HG03139 (cell line): ENCODE results near the gene ZNF232.
"Not testable (repeated sequence)": the region's sequence is repeated elsewhere in the genome, so short reads cannot be mapped to it uniquely, and the experiment has no call there.

Experiments
- ATAC-seq: cut with Tn5 transposase; IDR thresholded peaks from one replicate; pipeline ENCODE4 v1.9.1; 2021; ENCODE audit not compliant: unreplicated experiment

ZNF232 gene

DNA sequence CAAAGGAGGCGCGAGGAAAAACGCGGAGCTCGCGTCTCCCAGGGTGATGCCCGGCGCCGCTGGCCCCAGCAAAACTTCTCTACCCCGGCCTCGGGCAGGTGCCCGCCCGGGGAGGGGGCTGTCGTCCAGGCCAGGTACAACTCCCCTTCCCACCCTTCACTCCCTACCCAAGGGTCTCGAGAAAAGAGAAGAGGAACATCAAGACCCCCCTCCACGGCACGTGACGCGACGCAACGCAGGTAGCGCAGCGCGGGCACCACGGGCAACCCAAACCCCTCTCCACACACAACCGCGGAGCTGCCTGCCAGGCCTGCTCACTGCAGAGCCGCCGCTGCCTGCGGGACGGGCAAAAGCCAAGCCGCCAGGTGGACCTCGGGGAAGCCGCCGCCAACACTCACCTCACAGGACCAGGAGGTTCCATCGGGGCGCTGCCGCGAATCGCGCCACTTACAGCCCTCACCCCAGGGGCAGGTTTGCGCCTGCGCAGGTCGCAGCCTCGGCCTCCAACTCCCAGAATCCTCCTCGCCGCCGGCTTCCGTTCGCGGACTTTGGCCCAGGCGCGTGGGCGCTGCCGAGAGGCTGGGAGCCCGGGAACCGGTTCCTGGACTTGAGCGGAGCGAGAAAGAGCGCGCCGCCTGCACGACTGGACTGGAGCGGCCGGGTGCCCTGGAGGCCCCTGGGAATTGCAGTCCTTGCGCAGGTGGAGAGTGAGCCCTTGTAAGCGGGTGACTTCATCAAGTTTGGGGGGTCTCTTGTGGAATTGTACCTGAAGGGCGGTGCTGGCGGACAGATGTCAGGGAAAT is at the start of gene ZNF232:
TSS of gene ZNF232 (minus strand) at position 477 of the 803 bp plus-strand sequence. CDS start at position 421, 56 bp downstream.
- peak; percentile 83 for ATAC-seq

- ATAC-seq: not testable (repeated sequence)
Observed at GRCh38 chr17:5160702-5161101, 49.0 kb upstream of the ZNF232 start.

- ATAC-seq: not testable (repeated sequence)
Observed at GRCh38 chr17:5146122-5146521, 34.4 kb upstream of the ZNF232 start.

- not testable (repeated sequence) for ATAC-seq
Observed at GRCh38 chr17:5142877-5143276, 31.2 kb upstream of the ZNF232 start.

DNA sequence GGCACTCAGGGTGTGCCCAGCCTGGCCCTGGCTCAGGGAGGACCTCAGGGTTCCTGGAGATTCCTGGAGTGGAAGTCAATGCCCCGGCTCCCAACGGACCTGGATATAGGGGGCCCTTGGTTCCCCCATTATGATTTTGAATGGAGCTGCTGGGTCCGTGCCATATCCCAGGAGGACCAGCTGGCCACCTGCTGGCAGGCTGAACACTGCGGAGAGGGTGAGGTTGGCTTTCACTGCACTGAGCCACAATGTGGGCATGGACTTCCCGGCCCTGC is 27.7 kb upstream of the ZNF232 start:
- no peak for ATAC-seq

GRCh38 chr17:5138616-5139457 is 27.2 kb upstream of the ZNF232 start:
- no peak for ATAC-seq

DNA sequence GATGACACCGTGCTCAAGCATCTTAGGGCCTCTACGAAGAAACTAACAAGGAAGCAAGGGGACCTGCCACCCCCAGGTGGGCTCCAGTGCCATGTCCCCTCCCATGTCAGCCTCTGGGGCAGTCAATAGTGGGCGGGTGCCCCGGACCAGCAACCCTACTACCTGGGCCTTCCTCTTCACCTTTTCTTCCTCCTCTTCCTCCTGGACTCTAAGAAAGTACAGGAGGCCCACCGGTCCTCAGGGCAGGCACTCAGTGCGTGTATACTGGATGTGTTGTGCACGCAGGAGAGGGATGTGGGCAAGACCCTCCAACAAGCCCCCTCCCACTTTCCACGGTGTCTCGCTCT is 26.5 kb upstream of the ZNF232 start:
- ATAC-seq: not testable (repeated sequence)

- not testable (repeated sequence) for ATAC-seq
Observed at GRCh38 chr17:5137511-5138197, 26.0 kb upstream of the ZNF232 start.

DNA sequence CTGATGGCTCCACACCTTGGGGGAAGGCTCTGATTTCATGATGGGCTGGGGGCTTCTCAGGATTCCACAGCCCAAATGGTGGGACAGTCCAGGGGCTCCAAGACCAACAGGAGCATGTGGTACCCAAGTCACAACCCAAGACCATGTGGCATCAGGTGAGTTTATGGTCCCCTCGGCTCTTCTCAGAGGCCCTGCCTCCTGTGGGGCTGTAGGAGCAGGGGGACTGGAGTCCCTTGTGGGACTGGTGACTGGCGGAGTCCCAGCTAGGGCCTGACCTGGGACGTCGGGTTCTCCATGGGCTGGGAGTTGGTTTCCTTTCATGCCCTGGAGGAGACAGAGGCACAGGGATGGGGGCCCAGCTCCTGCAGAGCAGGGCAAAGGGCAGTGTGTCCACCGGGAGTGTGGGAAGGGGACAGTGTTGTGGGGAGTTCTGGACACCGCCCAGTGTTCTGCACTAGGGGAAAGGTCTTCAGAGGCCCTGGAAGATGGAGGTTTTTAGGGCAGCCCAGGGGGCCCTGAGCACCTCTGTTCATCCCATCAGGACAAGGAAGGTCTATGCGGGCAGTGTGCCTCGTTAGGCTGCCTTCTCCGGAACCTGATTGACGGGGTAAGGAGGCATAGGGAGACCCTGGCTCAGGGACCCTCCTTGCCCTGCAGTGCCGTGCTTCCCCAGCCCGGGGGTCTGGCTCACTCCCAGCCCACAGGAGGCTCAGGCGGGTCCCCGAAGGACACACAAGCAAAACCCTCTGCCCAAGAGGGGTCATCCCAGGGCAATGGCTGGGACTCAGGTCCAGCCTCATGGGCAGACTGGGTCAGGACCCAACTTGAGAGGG is 25.1 kb upstream of the ZNF232 start:
- ATAC-seq: not testable (repeated sequence)

DNA sequence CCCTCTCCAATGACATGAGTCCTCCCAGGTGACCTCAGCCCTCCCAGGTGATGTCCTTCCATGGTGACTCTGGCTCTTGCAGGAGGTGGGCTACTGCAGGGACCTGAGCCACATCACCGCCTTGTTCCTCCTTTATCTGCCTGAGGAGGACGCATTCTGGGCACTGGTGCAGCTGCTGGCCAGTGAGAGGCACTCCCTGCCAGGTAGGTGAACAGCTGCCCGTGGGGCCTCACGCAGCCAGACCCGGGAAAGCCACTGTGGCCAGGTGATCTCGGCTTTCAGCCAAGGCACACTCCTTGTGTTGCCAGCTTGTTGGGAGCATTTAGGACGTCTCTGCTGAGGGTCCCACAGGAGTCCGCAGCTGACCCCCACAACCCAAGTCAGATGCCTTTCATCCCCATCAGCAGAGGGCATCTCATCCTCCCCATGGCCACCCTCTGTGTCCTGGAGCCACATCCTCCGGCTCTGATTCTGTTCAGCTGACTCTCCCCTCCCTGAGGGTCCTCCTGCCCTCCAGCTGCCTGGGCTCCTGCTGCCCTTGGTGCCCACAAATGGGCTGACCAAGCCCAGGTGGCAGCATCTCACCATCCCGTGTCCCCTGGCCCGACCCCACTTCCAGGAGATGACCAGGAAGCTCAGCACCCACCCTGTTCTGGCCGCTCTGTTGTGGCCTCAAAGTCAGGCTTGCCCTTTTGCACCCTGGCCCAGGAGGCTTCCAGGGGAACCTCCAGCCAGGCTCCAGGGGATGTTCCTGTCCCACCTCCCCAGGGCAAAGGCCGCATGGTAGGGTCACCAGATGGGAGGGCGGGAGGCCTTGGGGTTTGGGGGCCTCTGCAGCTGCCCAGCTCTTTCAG is 24.3 kb upstream of the ZNF232 start:
- ATAC-seq: no peak

- not testable (repeated sequence) for ATAC-seq
Observed at GRCh38 chr17:5135131-5135712, 23.5 kb upstream of the ZNF232 start.

- not testable (repeated sequence) for ATAC-seq
Observed at GRCh38 chr17:5134571-5134970, 22.9 kb upstream of the ZNF232 start.

DNA sequence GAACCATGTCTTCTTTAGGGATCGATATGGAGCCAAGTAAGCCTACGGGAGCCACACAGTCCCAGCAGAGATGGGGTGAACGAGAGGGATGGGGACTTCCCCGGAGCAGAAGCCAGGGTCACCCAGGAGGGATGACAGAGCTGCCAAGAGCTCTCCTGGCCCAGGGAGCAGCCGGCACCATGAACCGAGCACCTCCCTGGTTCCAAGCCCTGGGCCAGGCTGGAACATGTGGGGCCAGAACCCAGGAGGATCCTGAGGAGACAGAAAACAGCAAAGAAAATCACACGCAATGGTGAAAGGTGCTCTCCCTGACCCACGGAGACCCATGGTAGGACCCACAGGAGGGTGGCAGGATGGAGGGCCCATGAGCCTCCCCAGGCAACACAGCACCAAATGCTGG is 22.3 kb upstream of the ZNF232 start:
- not testable (repeated sequence) for ATAC-seq

- no peak for ATAC-seq
Observed at GRCh38 chr17:5133311-5133710, 21.6 kb upstream of the ZNF232 start.

DNA sequence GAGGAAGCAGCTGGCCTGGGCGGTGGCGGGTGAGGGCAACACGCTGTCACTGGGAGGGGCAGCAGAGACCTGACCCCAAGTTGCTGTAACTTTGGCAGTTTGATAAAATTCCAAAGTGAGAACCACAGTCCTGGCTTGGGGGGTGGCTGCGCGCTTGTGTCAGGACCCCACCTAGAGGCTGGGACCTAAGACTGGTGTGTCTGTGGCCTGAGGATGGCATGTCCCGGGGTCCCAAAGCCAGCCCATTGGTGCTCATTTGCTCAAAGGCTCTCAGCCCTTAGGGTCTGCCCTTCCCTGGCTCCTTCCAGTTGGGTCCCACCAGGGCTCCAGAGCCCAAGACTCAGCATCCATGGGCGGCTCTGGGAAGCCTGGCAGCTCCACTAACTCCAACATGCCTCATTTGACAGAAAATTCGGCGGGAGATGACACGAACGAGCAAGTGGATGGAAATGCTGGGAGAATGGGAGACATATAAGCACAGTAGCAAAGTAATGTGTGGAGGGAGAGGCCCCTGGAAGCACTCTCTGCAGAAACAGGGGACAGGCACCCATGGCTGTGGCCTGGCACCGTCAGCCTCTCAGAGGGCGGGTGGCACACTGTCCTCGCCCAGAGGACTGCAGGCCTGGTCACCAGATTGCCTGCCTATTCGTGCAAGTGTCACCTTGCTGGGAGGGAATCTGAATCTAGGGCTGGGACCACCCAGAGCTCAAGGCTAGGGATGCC is 21.0 kb upstream of the ZNF232 start:
- ATAC-seq: not testable (repeated sequence)

- not testable (repeated sequence) for ATAC-seq
Observed at GRCh38 chr17:5131799-5132502, 20.3 kb upstream of the ZNF232 start.

DNA sequence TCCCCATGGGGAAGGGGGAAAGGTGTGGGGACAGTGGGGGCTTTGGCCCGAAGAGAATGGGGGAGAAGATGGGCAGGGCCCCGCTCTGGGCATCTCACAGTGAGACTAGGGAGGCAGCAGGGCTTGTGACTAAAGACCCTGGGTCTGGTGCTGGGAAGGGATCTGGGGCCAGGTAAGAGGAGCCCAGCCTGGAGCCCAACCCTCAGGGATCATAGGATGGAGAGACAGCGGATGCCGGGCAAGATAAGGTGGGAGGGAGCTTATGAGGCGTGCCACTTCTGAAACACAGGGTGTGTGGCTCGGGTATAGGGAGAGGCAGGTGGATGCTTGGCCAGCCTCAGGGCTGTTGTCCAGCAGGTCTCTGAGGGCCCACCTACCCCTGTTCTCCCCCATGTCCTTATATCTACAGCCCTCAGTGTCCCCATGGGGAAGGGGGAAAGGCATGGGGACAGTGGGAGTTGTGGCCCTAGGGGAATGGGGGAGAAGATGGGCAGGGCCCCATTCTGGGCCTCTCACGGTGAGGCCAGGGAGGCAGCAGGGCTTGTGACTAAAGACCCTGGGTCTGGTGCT is 19.6 kb upstream of the ZNF232 start:
- no peak for ATAC-seq

DNA sequence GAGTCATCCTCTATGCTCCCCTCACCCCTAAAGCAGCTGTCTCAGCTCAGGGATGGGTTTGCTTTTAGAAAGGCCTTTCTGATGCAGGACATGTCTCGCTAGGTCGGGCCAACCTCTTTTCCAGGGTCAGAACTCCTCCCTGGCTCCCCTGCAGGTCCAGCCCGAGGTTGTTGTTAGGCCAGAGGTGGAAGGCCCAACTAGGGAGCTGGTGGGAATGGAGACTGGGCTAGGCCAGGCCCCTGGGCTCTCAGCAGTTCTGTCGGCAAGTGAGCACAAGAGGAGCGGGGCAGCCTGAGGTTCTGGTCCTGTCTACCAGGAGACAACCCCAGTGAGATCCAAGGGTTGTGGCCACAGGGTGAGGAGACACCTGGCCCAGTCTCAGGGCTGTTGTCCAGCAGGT is 19.0 kb upstream of the ZNF232 start:
- ATAC-seq: not testable (repeated sequence)
